Measurements from ENCODE around the gene KIF12. TPM values are rescaled to one million over a fixed set of nuclear protein-coding genes. Genes with fewer than 3 reads are reported as not detected.

The KIF12 gene
- total and polyA plus RNA-seq, 2 experiments from 2014 or later: 4.2 to 4.3 TPM

GRCh38 chr9:114143234-114143633, 44.1 kb upstream of the KIF12 start:
- ATAC-seq: no peak
- H3K4me3 Mint-ChIP-seq: no peak overlapping the region
- H3F3A ChIP-seq (replicated peaks; ENCODE audit: low read depth): no peaks in the 10 kb centered on the region
- H3K9me3 Mint-ChIP-seq: no peaks in the 10 kb centered on the region
- no peaks in the 10 kb centered on the region for H3K79me2 ChIP-seq (replicated peaks; ENCODE audit: insufficient read depth)
- H3K4me1 ChIP-seq (ENCODE audit: insufficient read depth): no peaks in the 10 kb centered on the region
- no peak overlapping the region for H3K4me2 ChIP-seq
- H3K27ac Mint-ChIP-seq: no peak overlapping the region
- no peaks in the 10 kb centered on the region for H3K36me3 Mint-ChIP-seq (ENCODE audit: low read depth)
- no peak for DNase-seq (ENCODE audit: low spot score)
- no peak overlapping the region for H3K4me3 ChIP-seq
- H3K36me3 ChIP-seq (ENCODE audit: insufficient read depth): no peaks in the 10 kb centered on the region
- H3K27ac ChIP-seq (ENCODE audit: low read depth): no peak overlapping the region
- H3K4me1 Mint-ChIP-seq: no peaks in the 10 kb centered on the region
- H3K27me3 Mint-ChIP-seq (ENCODE audit: insufficient read depth, low read depth, poor library complexity): peaks cover 7% of the 10 kb centered on the region
- H4K20me1 ChIP-seq (replicated peaks; ENCODE audit: insufficient read depth): no peaks in the 10 kb centered on the region
- H3K9me2 ChIP-seq (ENCODE audit: insufficient read depth): no peaks in the 10 kb centered on the region
- no peak overlapping the region for H2AFZ ChIP-seq
- TF ChIP-seq EZH2 (IDR thresholded peaks at IDR 0.05; ENCODE audit: low read depth, unreplicated experiment): no peak
- TF ChIP-seq NANOG (IDR thresholded peaks at IDR 0.05; ENCODE audit: borderline replicate concordance): no peak
- TF ChIP-seq, protein P1, sequence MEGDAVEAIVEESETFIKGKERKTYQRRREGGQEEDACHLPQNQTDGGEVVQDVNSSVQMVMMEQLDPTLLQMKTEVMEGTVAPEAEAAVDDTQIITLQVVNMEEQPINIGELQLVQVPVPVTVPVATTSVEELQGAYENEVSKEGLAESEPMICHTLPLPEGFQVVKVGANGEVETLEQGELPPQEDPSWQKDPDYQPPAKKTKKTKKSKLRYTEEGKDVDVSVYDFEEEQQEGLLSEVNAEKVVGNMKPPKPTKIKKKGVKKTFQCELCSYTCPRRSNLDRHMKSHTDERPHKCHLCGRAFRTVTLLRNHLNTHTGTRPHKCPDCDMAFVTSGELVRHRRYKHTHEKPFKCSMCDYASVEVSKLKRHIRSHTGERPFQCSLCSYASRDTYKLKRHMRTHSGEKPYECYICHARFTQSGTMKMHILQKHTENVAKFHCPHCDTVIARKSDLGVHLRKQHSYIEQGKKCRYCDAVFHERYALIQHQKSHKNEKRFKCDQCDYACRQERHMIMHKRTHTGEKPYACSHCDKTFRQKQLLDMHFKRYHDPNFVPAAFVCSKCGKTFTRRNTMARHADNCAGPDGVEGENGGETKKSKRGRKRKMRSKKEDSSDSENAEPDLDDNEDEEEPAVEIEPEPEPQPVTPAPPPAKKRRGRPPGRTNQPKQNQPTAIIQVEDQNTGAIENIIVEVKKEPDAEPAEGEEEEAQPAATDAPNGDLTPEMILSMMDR (conservative IDR thresholded peaks at IDR 0.05; ENCODE audit: low read depth in 2 of 2): no peak
- no peak for TF ChIP-seq ZNF114 (CRISPR knock-in tag; IDR thresholded peaks at IDR 0.05)
- no peak for TF ChIP-seq ZNF331 (CRISPR knock-in tag; IDR thresholded peaks at IDR 0.05; ENCODE audit: low read depth)
- TF ChIP-seq JUNB (IDR thresholded peaks at IDR 0.05; ENCODE audit: unreplicated experiment): no peak
- TF ChIP-seq EZH2phosphoT487 (IDR thresholded peaks at IDR 0.05; ENCODE audit: unreplicated experiment): no peak
- TF ChIP-seq POLR2AphosphoS5 (IDR thresholded peaks at IDR 0.05; ENCODE audit: low read depth): no peak
- TF ChIP-seq ZNF462 (CRISPR knock-in tag; IDR thresholded peaks at IDR 0.05): no peak
- TF ChIP-seq, protein P2, sequence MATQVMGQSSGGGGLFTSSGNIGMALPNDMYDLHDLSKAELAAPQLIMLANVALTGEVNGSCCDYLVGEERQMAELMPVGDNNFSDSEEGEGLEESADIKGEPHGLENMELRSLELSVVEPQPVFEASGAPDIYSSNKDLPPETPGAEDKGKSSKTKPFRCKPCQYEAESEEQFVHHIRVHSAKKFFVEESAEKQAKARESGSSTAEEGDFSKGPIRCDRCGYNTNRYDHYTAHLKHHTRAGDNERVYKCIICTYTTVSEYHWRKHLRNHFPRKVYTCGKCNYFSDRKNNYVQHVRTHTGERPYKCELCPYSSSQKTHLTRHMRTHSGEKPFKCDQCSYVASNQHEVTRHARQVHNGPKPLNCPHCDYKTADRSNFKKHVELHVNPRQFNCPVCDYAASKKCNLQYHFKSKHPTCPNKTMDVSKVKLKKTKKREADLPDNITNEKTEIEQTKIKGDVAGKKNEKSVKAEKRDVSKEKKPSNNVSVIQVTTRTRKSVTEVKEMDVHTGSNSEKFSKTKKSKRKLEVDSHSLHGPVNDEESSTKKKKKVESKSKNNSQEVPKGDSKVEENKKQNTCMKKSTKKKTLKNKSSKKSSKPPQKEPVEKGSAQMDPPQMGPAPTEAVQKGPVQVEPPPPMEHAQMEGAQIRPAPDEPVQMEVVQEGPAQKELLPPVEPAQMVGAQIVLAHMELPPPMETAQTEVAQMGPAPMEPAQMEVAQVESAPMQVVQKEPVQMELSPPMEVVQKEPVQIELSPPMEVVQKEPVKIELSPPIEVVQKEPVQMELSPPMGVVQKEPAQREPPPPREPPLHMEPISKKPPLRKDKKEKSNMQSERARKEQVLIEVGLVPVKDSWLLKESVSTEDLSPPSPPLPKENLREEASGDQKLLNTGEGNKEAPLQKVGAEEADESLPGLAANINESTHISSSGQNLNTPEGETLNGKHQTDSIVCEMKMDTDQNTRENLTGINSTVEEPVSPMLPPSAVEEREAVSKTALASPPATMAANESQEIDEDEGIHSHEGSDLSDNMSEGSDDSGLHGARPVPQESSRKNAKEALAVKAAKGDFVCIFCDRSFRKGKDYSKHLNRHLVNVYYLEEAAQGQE (IDR thresholded peaks at IDR 0.05; ENCODE audit: unreplicated experiment): no peak
- no peak for TF ChIP-seq STAT1 (IDR thresholded peaks at IDR 0.05; ENCODE audit: unreplicated experiment)
- TF ChIP-seq CREB1 (CRISPR knock-in tag; IDR thresholded peaks at IDR 0.05; ENCODE audit: low read depth): no peak
- TF ChIP-seq ETS1 (IDR thresholded peaks at IDR 0.05): no peak
- H3K27me3 ChIP-seq (ENCODE audit: insufficient read depth): no peaks in the 10 kb centered on the region; the same call in 1 of the 2 replicates
